GM13977 (cell line): Measurements from ENCODE around the gene AOAH.
"Not testable (repeated sequence)": the region's sequence is repeated elsewhere in the genome, so short reads cannot be mapped to it uniquely, and the experiment has no call there.

ENCODE experiments used
- DNase-seq: peaks from one replicate; pipeline ENCODE4 v3.0.0; 2012; ENCODE audit warnings: low spot score
- in situ Hi-C: fragments of 300-500 bp; cut with MboI; formaldehyde crosslinking; loops from one replicate; pipeline ENCODE4 v1.12.0; 2022; ENCODE audit warnings: low sequenced_read_pairs, low pct_unique_long_range_greater_than_20kb, mixed read lengths, inconsistent platforms; ENCODE audit not compliant: unreplicated experiment
- TF ChIP-seq, protein P1 (sequence below): IDR thresholded peaks from 2 replicates; pipeline ENCODE4 v1.5.1; 2012; ENCODE audit warnings: mild to moderate bottlenecking, control low read depth; ENCODE audit not compliant: insufficient read depth; ENCODE audit errors: extremely low read depth, missing control alignments

The AOAH gene

GRCh38 chr7:36708767-36709166, 15.5 kb downstream of the AOAH start:
- TF ChIP-seq, protein P1, sequence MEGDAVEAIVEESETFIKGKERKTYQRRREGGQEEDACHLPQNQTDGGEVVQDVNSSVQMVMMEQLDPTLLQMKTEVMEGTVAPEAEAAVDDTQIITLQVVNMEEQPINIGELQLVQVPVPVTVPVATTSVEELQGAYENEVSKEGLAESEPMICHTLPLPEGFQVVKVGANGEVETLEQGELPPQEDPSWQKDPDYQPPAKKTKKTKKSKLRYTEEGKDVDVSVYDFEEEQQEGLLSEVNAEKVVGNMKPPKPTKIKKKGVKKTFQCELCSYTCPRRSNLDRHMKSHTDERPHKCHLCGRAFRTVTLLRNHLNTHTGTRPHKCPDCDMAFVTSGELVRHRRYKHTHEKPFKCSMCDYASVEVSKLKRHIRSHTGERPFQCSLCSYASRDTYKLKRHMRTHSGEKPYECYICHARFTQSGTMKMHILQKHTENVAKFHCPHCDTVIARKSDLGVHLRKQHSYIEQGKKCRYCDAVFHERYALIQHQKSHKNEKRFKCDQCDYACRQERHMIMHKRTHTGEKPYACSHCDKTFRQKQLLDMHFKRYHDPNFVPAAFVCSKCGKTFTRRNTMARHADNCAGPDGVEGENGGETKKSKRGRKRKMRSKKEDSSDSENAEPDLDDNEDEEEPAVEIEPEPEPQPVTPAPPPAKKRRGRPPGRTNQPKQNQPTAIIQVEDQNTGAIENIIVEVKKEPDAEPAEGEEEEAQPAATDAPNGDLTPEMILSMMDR: no peak
- in situ Hi-C loops: no loop called here
- no peak for DNase-seq

DNA sequence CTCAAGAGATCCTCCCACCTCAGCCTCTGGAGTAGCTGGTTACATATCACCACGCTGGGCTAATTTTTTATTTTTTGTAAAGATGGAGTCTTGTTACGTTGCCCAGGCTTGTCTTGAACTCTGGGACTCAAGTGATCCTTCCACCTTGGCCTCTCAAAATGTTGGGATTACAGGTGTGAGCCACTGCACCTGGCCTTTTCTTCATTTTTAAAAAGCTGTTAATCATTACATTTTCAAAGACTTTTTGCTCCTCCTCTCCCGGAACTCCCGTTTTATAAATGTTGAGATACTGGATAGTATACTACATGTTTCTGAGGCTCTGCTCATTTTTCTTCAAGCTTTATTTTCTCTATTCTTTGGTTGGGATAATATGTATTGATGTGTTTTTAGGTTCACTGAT, 16.4 kb downstream of the AOAH start:
- in situ Hi-C loops: no loop called here
- no peak for DNase-seq
- TF ChIP-seq, protein P1: no peak

GRCh38 chr7:36707465-36707864, 16.8 kb downstream of the AOAH start:
- DNase-seq: no peak
- in situ Hi-C loops: no loop called here
- TF ChIP-seq, protein P1: no peak

DNA sequence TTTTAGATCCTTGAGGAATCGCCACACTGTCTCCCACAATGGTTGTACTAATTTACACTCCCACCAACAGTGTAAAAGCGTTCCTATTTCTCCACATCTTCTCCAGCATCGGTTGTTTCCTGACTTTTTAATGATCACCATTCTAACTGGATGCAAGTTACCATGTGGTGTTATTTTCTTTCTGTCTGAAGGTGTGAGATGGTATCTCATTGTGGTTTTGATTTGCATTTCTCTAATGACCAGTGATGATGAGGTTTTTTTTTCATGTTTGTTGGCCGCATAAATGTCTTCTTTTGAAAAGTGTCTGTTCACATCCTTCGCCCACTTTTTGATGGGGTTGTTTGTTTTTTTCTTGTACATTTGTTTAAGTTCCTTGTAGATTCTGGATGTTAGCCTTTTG, 20.4 kb downstream of the AOAH start:
- DNase-seq, in situ Hi-C loops: not testable (repeated sequence)

DNA sequence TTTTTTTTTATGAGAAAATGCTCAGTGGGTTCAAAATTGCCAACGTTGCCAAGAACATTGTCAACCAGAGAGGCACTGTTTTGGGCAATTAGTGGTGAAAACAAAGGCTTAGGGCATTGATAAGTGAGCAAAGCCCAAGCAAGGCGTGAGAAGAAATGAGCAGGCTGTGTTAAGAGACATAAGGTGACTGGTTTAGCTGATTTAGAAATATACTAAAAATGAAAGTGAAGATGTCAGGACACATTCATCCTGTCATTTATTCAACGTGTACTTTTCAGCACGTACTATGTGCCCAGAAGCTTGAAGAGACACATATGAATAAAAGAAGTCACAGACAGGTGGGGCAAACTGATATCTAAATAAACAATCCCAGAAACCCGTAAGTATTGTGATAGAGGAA, 31.8 kb downstream of the AOAH start:
- in situ Hi-C loops: no loop called here
- DNase-seq: peak; percentile 13
- TF ChIP-seq, protein P1: no peak

- no peak for DNase-seq
- in situ Hi-C loops: no loop called here
- TF ChIP-seq, protein P1: no peak
These were observed 32.3 kb downstream of the AOAH start for GRCh38 chr7:36691983-36692382.

- in situ Hi-C loops: no loop called here
- DNase-seq: no peak
- TF ChIP-seq, protein P1: no peak
These were observed 33.6 kb downstream of the AOAH start for GRCh38 chr7:36690514-36691187.
